Activated CD8-positive, alpha-beta memory T cell treated with anti-CD3 and anti-CD28 coated beads, Interleukin-2, amount 50 U/mL, for 24 hours (primary cell): Measurements from ENCODE around the gene LGALS8.

Source experiments
- DNase-seq: peaks from one replicate; pipeline ENCODE4 v3.0.0-alpha.2; 2020; ENCODE audit errors: extremely low read depth

Gene LGALS8

GRCh38 chr1:236589531-236589930 lies 65.7 kb downstream of the LGALS8 start:
- DNase-seq, result no peak

DNA sequence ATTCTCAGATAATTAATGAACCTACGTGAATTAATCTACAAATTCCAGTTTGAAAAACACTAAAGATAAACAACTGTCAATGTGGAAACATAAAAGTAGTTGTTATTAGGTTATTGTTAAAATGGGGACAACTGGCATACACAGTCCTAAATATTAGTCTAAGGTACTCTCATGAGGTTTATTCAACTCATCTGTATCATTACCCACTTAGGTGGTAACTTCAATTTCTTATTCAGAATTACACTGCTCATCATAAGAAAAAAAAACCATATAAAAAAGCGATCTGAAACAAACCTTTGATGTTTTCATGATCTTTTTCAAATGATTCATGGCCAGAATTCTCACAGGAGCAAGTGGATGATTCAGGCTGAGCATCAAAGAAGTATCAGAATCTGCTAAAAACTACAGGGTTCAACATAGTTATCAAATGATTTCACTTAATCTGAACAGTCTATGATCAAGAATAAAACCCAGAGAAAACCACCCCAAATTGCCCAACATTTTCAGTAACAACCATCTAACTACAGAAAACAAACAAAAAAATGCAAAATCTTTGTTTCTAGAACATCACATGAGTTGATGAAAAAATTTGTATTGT lies 66.9 kb downstream of the LGALS8 start:
- no peak for DNase-seq

DNA sequence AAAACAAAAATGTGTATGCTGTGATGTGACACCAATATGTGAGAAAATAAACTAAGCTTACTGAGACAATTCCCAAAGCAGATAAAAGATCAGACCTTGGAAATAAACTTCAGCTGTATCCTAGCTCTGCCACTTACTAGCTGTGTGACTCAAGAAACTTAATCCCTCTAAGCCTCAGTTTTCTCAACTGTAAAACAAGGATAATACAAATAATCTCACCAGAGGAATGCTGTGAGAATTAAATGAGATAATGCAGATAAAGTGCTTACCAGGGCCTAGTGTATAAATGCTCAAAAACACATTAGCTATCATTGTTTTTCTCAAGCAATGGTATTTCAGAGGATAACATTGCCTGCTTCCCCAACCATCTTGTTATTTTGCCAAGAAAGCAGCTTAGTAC lies 78.4 kb downstream of the LGALS8 start:
- no peak for DNase-seq
